Central memory CD4-positive, alpha-beta T cell (primary cell): ENCODE measurements around the gene PLAAT4.
"Not testable (repeated sequence)": the region's sequence is repeated elsewhere in the genome, so short reads cannot be mapped to it uniquely, and the experiment has no call there.

Experiments used
- DNase-seq: peaks from one replicate; pipeline ENCODE4 v3.0.0; 2022

Gene PLAAT4

GRCh38 chr11:63547061-63547460 lies 10.5 kb downstream of the PLAAT4 start:
- DNase-seq = no peak

- DNase-seq = no peak
These were observed 11.6 kb downstream of the PLAAT4 start for GRCh38 chr11:63548178-63548577.

GRCh38 chr11:63549411-63549810 lies 12.8 kb downstream of the PLAAT4 start:
- DNase-seq = no peak

- not testable (repeated sequence) for DNase-seq
These were observed 13.6 kb downstream of the PLAAT4 start for GRCh38 chr11:63550156-63550700.

- DNase-seq = no peak
These were observed 14.7 kb downstream of the PLAAT4 start for GRCh38 chr11:63551091-63551888.

GRCh38 chr11:63551889-63552266 lies 15.3 kb downstream of the PLAAT4 start:
- no peak for DNase-seq

- DNase-seq = no peak
These were observed 16.3 kb downstream of the PLAAT4 start for GRCh38 chr11:63552921-63553320.

GRCh38 chr11:63553759-63554158 lies 17.2 kb downstream of the PLAAT4 start:
- peak; percentile 43 for DNase-seq

- no peak for DNase-seq
These were observed 18.2 kb downstream of the PLAAT4 start for GRCh38 chr11:63554877-63555223.

- DNase-seq = no peak
These were observed 19.9 kb downstream of the PLAAT4 start for GRCh38 chr11:63556404-63557013.

- DNase-seq = no peak
These were observed 21.0 kb downstream of the PLAAT4 start for GRCh38 chr11:63557570-63557969.

GRCh38 chr11:63558459-63559157 lies 22.0 kb downstream of the PLAAT4 start:
- DNase-seq = no peak

- DNase-seq = peak; percentile 10
These were observed 24.0 kb downstream of the PLAAT4 start for GRCh38 chr11:63560506-63561180.

GRCh38 chr11:63563201-63564055 lies 26.8 kb downstream of the PLAAT4 start, which contains the start of gene PLAAT2:
Gene PLAAT2, minus strand, starts transcription at chr11:63563379. Its CDS starts 55 bp downstream, at chr11:63563324.
- no peak for DNase-seq

GRCh38 chr11:63564056-63564774 lies 27.6 kb downstream of the PLAAT4 start:
- DNase-seq = no peak

GRCh38 chr11:63564784-63565350 lies 28.3 kb downstream of the PLAAT4 start:
- no peak for DNase-seq

- DNase-seq = peak; percentile 88
These were observed 30.6 kb downstream of the PLAAT4 start for GRCh38 chr11:63567044-63567840.

GRCh38 chr11:63569570-63569969 lies 33.0 kb downstream of the PLAAT4 start:
- no peak for DNase-seq

- DNase-seq = no peak
These were observed 35.5 kb downstream of the PLAAT4 start for GRCh38 chr11:63572026-63572688.
